ENCODE data around the gene UMODL1. TPM values are rescaled to one million over a fixed set of nuclear protein-coding genes. Genes with fewer than 3 reads are reported as not detected.

The UMODL1 gene
- total RNA-seq, 1 donor from 2014 or later = not detected

- H3K9me3 Mint-ChIP-seq = no peaks in the 10 kb centered on the region
- peaks cover 5% of the 10 kb centered on the region for H3K4me1 Mint-ChIP-seq
- H3K27ac Mint-ChIP-seq = no peak overlapping the region
- no peak for TF ChIP-seq CTCF (IDR thresholded peaks at IDR 0.05; ENCODE audit: unreplicated experiment)
- H3K4me3 Mint-ChIP-seq = no peak overlapping the region
- peaks cover 14% of the 10 kb centered on the region for H3K27me3 Mint-ChIP-seq (ENCODE audit: low read depth)
- no peaks in the 10 kb centered on the region for H3K36me3 Mint-ChIP-seq
- DNase-seq (ENCODE audit: low spot score in 2 of 2, unreplicated experiment in 2 of 2) = no peak
These were observed 75.2 kb downstream of the UMODL1 start for GRCh38 chr21:42146273-42146805.

- no peaks in the 10 kb centered on the region for H3K36me3 Mint-ChIP-seq
- H3K4me1 Mint-ChIP-seq = peaks cover 8% of the 10 kb centered on the region
- no peak for TF ChIP-seq CTCF (IDR thresholded peaks at IDR 0.05; ENCODE audit: unreplicated experiment)
- no peak overlapping the region for H3K27ac Mint-ChIP-seq
- peaks cover 14% of the 10 kb centered on the region for H3K27me3 Mint-ChIP-seq (ENCODE audit: low read depth)
- no peak for DNase-seq (ENCODE audit: low spot score in 2 of 2, unreplicated experiment in 2 of 2)
- no peak overlapping the region for H3K4me3 Mint-ChIP-seq
- no peaks in the 10 kb centered on the region for H3K9me3 Mint-ChIP-seq
These were observed 75.7 kb downstream of the UMODL1 start for GRCh38 chr21:42146821-42147220.

- Mint-ChIP-seq H3K4me1 (peaks cover 11% of the 10 kb centered on the region), H3K27ac (no peak overlapping the region), H3K9me3 (no peaks in the 10 kb centered on the region), H3K4me3 (no peak overlapping the region), H3K27me3 (ENCODE audit: low read depth) (peaks cover 13% of the 10 kb centered on the region), H3K36me3 (no peaks in the 10 kb centered on the region)
- TF ChIP-seq CTCF (IDR thresholded peaks at IDR 0.05; ENCODE audit: unreplicated experiment) = no peak
- DNase-seq (ENCODE audit: low spot score in 2 of 2, unreplicated experiment in 2 of 2) = no peak
These were observed 76.4 kb downstream of the UMODL1 start for GRCh38 chr21:42147386-42148020.

GRCh38 chr21:42148097-42148496, 77.0 kb downstream of the UMODL1 start:
- TF ChIP-seq CTCF (IDR thresholded peaks at IDR 0.05; ENCODE audit: unreplicated experiment) = no peak
- DNase-seq (ENCODE audit: low spot score in 2 of 2, unreplicated experiment in 2 of 2) = no peak
- Mint-ChIP-seq H3K9me3 (no peaks in the 10 kb centered on the region), H3K36me3 (no peaks in the 10 kb centered on the region), H3K27ac (no peak overlapping the region), H3K4me3 (no peak overlapping the region), H3K4me1 (peaks cover 11% of the 10 kb centered on the region), H3K27me3 (ENCODE audit: low read depth) (peaks cover 9% of the 10 kb centered on the region)

DNA sequence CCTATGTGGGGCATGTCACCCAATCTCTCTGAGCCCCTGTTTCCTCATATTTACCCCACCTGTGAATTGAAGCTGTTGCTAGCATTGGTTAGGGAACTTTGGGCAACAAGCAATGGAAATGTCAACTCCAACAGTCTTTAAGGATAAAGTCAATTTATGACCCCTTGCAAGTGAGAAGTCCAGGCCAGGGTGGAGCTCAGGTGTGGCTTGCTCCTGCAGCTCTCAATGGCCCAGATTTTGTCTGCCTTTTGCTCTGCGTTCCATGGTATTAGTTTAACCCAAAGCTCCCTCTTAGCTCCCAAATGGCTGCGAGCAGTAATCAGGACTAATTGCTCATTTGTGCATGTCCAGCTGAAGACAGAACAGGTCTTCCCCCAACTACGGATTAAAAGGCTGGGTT, 77.5 kb downstream of the UMODL1 start:
- H3K9me3 Mint-ChIP-seq = no peaks in the 10 kb centered on the region
- peaks cover 9% of the 10 kb centered on the region for H3K27me3 Mint-ChIP-seq (ENCODE audit: low read depth)
- H3K4me3 Mint-ChIP-seq = no peak overlapping the region
- no peaks in the 10 kb centered on the region for H3K36me3 Mint-ChIP-seq
- no peak for DNase-seq (ENCODE audit: low spot score in 2 of 2, unreplicated experiment in 2 of 2)
- H3K27ac Mint-ChIP-seq = no peak overlapping the region
- peaks cover 11% of the 10 kb centered on the region for H3K4me1 Mint-ChIP-seq
- no peak for TF ChIP-seq CTCF (IDR thresholded peaks at IDR 0.05; ENCODE audit: unreplicated experiment)
